Cerebellar nuclear complex (tissue), 1 donor: Measurements from ENCODE around the gene ADAMTS12.
"Not testable (repeated sequence)": the region's sequence is repeated elsewhere in the genome, so short reads cannot be mapped to it uniquely, and the experiment has no call there.

ENCODE experiments used
- DNase-seq, 2 experiments: peaks; one replicate each; lab custom pipeline; 2025; lab: John Stamatoyannopoulos, UW

The ADAMTS12 gene

GRCh38 chr5:33592245-33592644, 299.5 kb downstream of the ADAMTS12 start:
- DNase-seq: no peak

DNA sequence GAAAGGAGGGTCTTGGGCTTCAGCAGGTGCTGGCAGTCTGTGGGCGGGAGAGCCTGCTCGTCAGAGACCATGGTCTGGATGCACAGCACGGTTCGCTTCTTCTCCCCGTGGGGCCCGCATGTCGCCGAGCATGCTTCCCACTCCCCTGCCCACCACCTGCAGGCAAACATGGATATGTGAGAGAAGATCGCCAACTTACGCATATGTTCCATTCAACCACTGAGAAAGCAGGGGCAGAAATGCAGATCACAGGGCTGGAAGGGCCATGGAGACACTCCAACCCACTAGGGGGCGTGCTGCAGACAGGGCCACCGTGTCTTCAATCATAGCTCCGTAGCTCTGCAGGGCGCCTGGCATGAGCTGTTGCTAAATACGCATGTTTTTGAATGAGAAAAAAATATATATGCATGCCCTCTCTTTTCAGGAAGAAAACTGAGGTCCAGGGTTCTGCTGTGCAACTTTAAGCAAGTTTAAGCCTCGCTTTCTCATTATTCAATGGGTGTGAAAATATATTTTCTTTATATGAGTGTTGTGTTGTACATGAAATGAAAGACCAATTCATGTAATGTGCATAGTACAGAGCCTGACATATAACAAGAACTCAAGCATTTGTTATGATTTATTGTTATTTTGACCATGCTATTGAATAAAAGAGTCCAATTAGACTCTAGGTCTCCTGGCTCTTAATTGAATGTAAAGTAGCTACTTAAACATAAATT, 303.0 kb downstream of the ADAMTS12 start:
- no peak for DNase-seq

DNA sequence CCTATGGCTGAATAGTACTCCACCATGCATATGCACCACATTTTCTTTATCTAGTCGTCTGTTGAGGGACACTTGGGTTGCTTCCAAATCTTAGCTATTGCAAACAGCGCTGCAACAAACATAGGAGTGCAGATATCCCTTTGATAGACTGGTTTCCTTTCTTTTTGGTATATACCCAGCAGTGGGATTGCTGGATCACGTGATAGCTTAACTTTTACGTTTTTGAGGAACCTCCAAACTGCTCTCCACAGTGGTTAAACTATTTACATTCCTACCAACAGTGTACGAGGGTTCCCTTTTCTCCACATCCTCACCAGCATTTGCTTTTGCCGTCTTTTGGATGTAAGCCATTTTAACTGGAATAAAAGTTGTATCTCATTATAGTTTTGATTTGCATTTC, 308.5 kb downstream of the ADAMTS12 start:
- no peak for DNase-seq

GRCh38 chr5:33582417-33582816, 309.4 kb downstream of the ADAMTS12 start:
- DNase-seq: no peak

DNA sequence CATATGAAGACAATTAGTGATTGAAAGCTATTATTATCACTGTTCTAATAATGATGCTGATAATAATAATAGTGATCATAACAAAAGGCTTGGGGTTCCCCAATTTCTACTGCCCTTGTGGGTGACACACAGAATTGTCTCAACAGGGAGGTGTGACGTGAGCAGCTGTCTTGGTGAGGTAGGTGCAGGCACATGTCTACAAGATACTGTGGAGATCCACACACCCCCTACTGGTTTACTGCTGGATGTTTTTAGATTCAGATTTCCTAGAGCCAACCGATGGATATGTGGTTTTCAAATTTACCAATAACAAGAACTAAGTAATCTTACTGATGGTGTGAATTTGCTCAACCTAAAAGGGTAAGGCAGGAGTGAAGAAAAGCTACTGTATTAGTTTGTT, 312.0 kb downstream of the ADAMTS12 start:
- DNase-seq: no peak

- no peak for DNase-seq
Measured at GRCh38 chr5:33579152-33579551, 312.6 kb downstream of the ADAMTS12 start.

DNA sequence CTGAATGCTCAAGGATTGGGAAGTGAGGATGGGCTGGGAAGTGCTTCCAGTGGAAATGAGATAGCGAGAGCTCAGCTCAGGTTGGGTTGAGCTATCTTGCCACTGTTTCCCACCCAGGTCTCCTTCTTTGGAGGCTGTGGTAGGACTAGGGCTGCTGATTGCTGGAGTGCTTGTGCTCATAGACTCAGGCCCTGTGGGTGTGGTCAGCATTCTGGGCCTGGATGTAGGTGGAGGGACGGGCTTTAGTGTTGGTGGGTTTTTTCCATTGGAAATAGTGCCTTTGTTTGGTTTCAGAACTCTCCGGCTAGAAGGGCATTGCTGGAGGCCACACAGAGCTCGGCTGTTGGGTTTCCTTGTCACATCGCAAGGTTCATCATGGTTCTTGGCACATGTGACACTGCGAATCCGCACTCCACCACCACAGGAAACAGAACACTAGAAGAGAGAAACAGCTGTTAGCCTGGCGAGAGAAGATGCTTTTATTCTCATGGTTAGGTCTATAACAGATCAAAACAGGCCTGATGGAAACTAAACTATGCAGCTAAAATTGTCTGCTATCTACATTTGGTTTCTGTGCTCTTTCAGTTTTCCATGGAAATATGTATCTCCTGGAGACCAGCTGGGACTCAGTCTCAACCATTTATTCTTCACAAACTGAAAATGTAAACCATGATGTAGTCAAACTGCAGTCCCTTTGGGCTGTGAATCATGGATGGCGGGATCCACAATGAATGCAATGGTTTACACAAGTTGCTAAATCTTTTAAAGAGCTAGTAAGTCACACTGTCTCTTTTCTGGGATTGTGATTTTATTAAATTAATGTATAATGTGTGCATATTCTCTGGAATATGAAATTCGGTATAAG, 314.8 kb downstream of the ADAMTS12 start:
- DNase-seq: no peak

DNA sequence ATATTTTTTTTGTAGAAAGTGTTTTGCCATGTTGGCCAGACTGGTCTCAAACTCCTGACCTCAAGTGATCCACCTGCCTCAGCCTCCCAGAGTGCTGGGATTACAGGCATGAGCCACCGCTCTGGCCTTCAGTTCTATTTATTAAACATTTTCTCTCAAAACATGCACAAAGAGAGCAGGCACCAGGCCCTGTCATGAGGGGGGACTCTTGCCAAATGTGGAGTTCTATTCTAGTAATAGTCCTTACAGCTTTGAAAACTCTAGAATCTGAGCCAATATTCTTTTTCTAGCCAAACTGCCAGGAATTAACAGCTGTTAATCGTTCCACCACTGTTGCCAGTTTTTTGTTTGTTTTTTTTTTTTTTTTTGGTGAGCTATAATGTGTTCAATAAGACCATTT, 326.5 kb downstream of the ADAMTS12 start:
- no peak for DNase-seq

GRCh38 chr5:33563983-33564908, 327.5 kb downstream of the ADAMTS12 start:
- no peak for DNase-seq

DNA sequence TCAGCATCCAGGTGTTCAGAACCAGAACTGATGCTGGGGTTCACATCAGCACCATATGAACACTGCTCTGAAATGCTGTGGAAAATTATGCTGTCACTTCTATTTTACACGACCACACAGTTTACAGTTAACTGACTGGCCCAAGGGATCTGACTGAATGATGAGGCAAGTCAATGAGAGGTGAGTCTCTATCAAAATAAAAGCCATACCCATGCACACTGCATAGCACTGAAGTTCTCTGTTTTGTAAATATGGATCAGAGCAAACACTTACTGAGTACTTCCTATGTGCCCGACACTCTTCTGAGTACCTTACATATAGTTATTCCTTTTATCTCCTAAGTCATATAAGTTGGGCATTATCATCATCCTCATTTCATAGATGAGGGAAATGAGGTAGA, 328.3 kb downstream of the ADAMTS12 start:
- DNase-seq: no peak

DNA sequence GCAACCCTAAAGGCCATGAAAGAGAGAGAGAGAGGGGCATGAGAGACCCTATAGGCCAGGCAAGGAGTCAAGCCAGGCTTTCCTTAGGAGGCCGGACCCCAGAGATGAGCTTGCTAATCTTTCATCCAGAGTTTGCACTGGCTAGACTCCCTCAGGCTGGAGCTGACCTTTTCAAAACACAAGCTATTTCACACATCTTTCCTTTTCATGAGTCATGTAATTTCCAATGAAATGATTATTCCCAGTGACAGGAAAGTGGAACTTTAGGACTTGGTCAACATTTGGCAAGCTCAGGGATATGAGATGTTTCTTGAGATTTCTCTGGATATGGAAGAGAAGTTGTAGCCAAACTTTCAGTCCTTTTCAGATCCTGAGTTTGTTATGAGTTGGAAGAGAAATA, 333.3 kb downstream of the ADAMTS12 start:
- DNase-seq: no peak

DNA sequence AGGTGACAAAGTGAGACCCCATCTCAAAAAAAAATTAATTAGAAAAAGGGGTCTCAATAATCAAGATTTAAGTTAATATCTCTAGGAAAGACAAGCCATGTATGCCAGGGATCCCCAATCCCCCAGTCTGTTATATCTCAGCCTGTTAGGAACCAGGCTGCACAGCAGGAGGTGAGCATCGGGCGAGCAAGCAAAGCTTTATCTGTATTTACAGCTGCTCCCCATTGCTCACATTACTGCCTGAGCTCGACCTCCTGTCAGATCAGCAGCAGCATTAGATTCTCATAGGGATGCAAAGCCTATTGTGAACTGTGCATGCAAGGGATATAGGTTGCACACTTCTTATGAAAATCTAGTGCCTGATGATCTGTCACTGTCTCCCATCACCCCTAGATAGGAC, 334.2 kb downstream of the ADAMTS12 start:
- DNase-seq: no peak

DNA sequence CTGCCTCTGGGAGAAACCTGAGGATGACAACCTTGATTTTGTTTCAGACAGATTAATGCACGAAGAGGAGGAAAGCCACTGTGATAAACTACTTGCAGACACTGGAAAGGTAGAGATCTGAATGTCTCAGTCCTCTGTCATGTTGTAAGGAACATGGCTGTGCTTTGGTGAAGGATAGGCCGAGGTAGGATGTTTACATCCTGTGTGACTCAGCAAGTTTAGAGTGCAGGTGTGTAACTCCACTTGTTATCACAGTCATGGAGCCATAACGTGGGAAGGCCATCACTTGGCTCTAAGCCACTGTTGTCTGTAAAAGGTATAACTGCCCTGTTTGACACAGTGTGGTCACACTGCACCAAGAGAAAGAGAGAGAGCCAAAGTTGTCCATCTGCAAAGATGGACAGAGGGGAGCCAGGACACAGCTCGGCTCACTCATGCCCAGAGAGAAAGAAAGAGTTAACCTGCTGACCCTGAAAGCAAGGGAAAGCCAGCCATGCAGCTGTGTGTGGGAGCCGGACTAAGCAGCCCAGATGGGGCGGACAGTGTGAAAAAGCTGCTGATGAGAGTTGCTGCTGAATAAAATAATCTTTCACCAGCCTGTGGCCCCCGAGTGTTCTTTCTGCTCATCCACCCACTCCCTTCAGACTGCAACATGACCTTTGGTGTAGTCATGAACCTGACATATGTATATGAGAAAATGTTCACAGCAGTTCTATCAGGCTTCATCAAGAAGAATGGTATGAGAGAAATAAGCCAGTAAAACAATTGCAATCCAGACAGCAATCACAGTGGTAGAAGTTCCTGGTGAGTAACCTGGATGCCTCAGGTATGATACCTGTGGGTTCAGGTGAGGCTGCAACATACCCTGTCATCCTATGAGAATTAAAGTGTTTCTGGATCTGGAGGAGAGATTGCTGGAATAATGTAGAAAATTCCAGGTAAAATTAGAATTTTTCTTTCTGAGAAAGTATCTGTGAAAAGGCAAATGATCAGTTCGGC, 335.2 kb downstream of the ADAMTS12 start:
- DNase-seq: no peak

DNA sequence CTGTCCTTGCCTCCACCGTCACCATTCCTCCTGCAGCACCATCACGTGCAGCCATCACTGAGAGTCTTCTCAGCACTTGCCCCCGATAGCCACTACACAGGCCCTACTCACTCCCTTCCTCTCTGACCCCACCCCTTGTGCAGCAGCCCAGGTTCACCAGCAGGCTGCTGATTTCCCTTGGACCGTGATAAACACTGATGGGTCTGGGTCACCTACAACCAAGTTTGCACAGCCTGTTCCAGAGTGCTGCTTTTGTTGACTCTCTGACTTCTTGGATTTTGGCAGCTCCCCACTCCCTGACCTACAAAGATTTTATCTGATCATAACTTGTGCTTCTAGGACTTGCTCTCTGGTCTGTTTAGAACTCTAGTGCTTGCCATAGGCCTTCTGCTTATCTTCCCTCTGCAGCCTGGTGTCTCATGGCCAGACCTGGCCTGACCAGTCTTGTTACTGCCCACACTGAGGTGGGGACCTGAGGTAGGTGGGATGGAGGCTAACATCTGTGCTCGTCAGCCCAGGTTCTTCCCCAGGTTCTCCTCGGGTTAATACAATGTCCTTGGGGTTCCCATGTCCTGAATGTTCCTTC, 341.7 kb downstream of the ADAMTS12 start:
- DNase-seq: no peak

GRCh38 chr5:33539790-33540189, 352.0 kb downstream of the ADAMTS12 start:
- DNase-seq: not testable (repeated sequence)

DNA sequence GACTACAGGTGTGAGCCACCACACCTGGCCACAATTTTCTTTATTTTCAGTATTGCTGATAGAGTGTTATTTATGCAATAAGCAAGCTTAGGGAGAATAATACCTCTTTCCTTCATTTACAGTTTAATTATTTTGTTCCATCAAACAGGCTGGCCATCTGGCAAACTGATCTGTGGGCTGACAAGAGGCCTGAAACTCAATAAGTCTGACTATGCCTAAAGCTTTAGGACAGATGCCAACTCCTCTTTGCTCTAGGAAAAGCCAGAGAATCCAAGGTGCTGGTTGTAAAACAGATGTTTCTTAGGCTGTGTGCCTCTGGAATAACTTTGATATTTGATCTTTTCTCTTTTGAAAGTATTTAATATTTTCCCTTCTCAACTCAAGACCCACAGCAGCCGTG, 352.6 kb downstream of the ADAMTS12 start:
- DNase-seq: no peak

- no peak for DNase-seq
Measured at GRCh38 chr5:33538201-33538600, 353.6 kb downstream of the ADAMTS12 start.

DNA sequence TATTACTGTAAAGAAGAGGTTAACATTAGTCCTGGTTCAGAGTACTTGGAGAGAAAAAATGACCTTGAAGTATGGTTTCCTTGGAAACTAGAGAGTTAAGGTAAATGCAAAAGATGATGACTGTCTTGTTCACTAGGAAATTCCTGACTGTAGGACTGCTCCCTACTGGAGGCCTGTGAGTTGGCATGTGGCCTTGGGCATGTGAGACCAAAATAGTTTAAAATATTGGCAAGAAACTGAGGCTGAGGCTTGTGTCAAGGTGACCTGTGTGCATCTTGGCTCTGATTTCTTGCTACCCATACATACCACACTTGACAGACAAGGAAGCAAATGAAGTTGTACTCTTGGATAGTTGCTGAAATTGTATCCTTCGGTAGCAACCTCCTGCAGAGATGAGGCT, 354.6 kb downstream of the ADAMTS12 start:
- DNase-seq: no peak

DNA sequence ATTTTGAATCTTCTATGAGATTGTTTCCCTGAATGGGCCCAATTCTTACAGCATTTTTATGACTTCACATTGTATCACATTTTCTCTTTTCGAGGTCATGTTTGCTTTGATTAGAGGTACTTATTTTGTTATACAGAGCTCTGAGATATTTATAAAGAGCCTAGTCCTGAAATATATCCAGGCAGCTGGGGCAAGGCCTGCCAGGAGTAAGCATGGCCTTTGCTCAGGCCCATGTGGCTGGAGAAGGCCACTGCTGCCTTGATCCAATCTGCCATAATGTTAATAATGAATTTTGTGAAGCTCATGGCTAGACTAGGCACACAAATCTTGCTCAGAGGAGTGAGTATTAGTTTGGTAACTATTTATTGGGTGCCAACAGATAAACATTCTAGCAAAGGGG, 355.0 kb downstream of the ADAMTS12 start:
- no peak for DNase-seq

DNA sequence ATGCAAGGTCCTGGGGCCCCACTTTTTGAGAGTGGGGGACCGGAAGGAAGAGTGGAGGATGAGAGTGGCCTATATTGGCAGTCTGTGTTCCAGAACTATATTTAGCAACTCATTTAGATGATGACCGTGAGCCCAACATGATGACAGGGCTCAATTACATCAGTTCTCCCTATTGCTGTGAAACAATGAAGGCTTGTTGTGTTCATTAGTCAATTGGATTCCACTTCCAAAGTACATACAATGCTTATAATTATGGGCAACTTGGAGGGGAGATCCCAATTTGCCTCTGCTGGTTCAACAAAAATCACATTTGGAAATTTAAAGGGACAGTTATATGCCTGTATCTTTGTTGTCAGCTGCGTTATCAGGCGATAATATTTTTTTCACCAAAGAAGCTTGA, 360.0 kb downstream of the ADAMTS12 start:
- no peak for DNase-seq

- DNase-seq: no peak
Measured at GRCh38 chr5:33531037-33531298, 360.8 kb downstream of the ADAMTS12 start.
